ENCODE results near the gene TACO1.

DNA sequence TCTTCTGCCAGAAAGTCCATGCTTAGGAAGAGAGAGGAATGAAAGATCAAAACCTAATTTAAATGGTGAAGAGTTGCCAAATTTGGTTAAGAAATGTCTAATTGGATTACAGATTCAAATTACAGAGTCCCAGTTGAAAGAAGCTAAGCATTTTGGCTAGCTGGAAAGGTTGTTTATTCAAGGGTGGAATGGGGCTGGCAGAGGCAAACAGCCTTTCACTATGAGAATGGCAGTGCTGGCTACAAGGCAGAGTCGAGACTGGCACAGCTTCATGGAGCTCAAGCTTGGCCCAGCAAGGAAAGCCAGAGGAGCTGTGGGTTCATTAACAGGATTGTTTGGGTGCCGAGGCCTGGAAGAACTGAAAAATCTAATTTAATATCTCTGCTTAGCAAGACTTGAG lies 35.1 kb downstream of the TACO1 start:
- TF ChIP-seq SIX5 (IDR thresholded peaks at IDR 0.05; ENCODE audit: low read depth, low read length) (no peak), RAD21 (IDR thresholded peaks at IDR 0.05 in 1 of 2, conservative IDR thresholded peaks at IDR 0.05 in 1 of 2; ENCODE audit: low read depth in 2 of 2, low read length in 2 of 2) (no peak), RFX5 (IDR thresholded peaks at IDR 0.05; ENCODE audit: borderline replicate concordance, low read depth, low read length) (no peak), POLR2AphosphoS5 (IDR thresholded peaks at IDR 0.05; ENCODE audit: low read depth, low read length) (no peak)
